SU-DHL-6 (cell line): ENCODE measurements around the gene CRISPLD2.

ENCODE experiments used
- H2AFZ ChIP-seq: fragments of 200-600 bp; sonication (generic); 2 replicates; pipeline ENCODE4 v1.6.1; 2014; ENCODE audit warnings: low read depth, mild to moderate bottlenecking, moderate library complexity, mixed read lengths, antibody characterized with exemption, low read length; ENCODE audit not compliant: severe bottlenecking
- H3F3A ChIP-seq: fragments of 200-600 bp; shearing (Covaris generic); 2 replicates; pipeline ENCODE4 v1.6.0; 2016; ENCODE audit warnings: antibody characterized with exemption, mild to moderate bottlenecking; ENCODE audit not compliant: insufficient read depth
- H3K27ac ChIP-seq: fragments of 200-600 bp; sonication (generic); 2 replicates; pipeline ENCODE4 v1.5.1; 2016; ENCODE audit warnings: low read depth, mild to moderate bottlenecking, low read length, moderate library complexity, mixed read lengths
- H3K27me3 ChIP-seq: fragments of 200-600 bp; sonication (generic), shearing (Covaris generic); 2 replicates; pipeline ENCODE4 v1.6.0; 2014; ENCODE audit warnings: mild to moderate bottlenecking, low read length
- H3K36me3 ChIP-seq: fragments of 200-600 bp; sonication (generic); 2 replicates; pipeline ENCODE4 v1.6.1; 2014; ENCODE audit warnings: mild to moderate bottlenecking, low read length, mixed read lengths
- H3K4me2 ChIP-seq: fragments of 300-600, 200-600 bp; shearing (Covaris generic), sonication (generic); 2 replicates; pipeline ENCODE4 v1.6.0; 2014; ENCODE audit warnings: low read length, low read depth, mild to moderate bottlenecking; ENCODE audit not compliant: poor library complexity, severe bottlenecking
- H3K4me3 ChIP-seq: fragments of 200-600 bp; sonication (generic); 2 replicates; pipeline ENCODE4 v1.5.1; 2014; ENCODE audit warnings: antibody characterized with exemption, low read length, mild to moderate bottlenecking, mixed read lengths; ENCODE audit not compliant: insufficient read depth, poor library complexity, severe bottlenecking
- H3K79me2 ChIP-seq: fragments of 200-600 bp; sonication (generic); 2 replicates; pipeline ENCODE4 v1.6.1; 2014; ENCODE audit warnings: mild to moderate bottlenecking, low read length, moderate library complexity; ENCODE audit not compliant: insufficient read depth
- H3K9ac ChIP-seq: fragments of 200-600 bp; sonication (generic); 2 replicates; pipeline ENCODE4 v1.7.0; 2014; ENCODE audit warnings: mild to moderate bottlenecking, low read length
- H3K9me2 ChIP-seq: fragments of 200-600 bp; sonication (generic); replicated peaks from 2 replicates; pipeline ENCODE4 v1.6.1; 2014; ENCODE audit warnings: low read length; ENCODE audit not compliant: insufficient read depth
- H3K9me3 ChIP-seq: fragments of 200-600 bp; sonication (generic); 2 replicates; pipeline ENCODE4 v1.6.1; 2014; ENCODE audit warnings: low read length, mixed read lengths; ENCODE audit not compliant: insufficient read depth
- H4K20me1 ChIP-seq: fragments of 200-600 bp; sonication (generic); 2 replicates; pipeline ENCODE4 v1.6.1; 2014; ENCODE audit warnings: low read depth, mild to moderate bottlenecking, antibody characterized with exemption, low read length, moderate library complexity, mixed read lengths
- EZH2phosphoT487 ChIP-seq: fragments of 200-600 bp; sonication (generic), shearing (Covaris generic); conservative IDR thresholded peaks from 2 replicates; pipeline ENCODE4 v1.6.1; 2018; ENCODE audit warnings: mild to moderate bottlenecking, antibody characterized with exemption, low read length, moderate library complexity, mixed read lengths
- TF ChIP-seq, protein P1 (sequence below): fragments of 200-600 bp; sonication (generic); IDR thresholded peaks from one replicate; pipeline ENCODE4 v1.5.1; 2017; ENCODE audit warnings: antibody characterized with exemption, mild to moderate bottlenecking, low read length, moderate library complexity; ENCODE audit not compliant: insufficient read depth, poor library complexity, severe bottlenecking

The CRISPLD2 gene, protein sequence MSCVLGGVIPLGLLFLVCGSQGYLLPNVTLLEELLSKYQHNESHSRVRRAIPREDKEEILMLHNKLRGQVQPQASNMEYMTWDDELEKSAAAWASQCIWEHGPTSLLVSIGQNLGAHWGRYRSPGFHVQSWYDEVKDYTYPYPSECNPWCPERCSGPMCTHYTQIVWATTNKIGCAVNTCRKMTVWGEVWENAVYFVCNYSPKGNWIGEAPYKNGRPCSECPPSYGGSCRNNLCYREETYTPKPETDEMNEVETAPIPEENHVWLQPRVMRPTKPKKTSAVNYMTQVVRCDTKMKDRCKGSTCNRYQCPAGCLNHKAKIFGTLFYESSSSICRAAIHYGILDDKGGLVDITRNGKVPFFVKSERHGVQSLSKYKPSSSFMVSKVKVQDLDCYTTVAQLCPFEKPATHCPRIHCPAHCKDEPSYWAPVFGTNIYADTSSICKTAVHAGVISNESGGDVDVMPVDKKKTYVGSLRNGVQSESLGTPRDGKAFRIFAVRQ

DNA sequence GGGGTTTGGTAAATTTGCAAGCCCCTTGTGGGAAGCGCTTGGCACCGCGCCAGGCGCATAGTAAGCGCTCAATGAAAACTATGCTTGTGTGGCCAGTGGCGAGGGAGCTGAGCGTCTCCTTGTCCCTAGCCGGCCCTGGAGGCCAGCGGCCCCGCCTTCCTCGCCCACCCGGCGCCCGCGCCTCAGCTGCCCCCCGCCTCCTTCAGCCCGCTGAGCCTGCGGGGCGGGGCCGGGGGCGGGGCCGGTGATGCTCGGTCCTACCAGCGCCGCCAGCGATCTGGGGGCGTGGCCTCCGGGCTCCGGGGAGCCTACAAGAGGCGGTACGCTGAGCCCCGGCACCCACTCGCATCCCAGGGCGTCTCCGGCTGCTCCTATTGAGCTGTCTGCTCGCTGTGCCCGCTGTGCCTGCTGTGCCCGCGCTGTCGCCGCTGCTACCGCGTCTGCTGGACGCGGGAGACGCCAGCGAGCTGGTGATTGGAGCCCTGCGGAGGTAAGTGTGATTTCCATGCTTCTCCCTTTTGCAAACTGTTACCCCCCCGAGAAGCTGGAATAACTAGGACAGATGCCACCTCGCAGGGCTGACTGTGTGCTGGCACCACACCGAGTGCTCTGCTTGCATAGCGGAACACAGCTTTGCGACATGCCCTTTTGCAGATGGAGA lies at the start of gene CRISPLD2:
CRISPLD2 (plus strand) TSS at position 342 of the 661 bp plus-strand sequence. CDS start 18,511 bp downstream, outside the sequence.
- Histone ChIP-seq H3K4me2 (no peak within 1 kb of the TSS), H3K36me3 (no peaks in the 10 kb centered on the region), H3K9ac (no peak within 1 kb of the TSS), H3K27me3 (no peaks in the 10 kb centered on the region), H3K79me2 (no peaks in the 10 kb centered on the region), H4K20me1 (no peaks in the 10 kb centered on the region), H3K9me2 (no peaks in the 10 kb centered on the region), H2AFZ (no peak within 1 kb of the TSS), H3F3A (no peaks in the 10 kb centered on the region), H3K9me3 (no peaks in the 10 kb centered on the region), H3K4me3 (no peak within 1 kb of the TSS), H3K27ac (no peak within 1 kb of the TSS)
- TF ChIP-seq, protein P1, sequence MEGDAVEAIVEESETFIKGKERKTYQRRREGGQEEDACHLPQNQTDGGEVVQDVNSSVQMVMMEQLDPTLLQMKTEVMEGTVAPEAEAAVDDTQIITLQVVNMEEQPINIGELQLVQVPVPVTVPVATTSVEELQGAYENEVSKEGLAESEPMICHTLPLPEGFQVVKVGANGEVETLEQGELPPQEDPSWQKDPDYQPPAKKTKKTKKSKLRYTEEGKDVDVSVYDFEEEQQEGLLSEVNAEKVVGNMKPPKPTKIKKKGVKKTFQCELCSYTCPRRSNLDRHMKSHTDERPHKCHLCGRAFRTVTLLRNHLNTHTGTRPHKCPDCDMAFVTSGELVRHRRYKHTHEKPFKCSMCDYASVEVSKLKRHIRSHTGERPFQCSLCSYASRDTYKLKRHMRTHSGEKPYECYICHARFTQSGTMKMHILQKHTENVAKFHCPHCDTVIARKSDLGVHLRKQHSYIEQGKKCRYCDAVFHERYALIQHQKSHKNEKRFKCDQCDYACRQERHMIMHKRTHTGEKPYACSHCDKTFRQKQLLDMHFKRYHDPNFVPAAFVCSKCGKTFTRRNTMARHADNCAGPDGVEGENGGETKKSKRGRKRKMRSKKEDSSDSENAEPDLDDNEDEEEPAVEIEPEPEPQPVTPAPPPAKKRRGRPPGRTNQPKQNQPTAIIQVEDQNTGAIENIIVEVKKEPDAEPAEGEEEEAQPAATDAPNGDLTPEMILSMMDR = no peak
- no peak for TF ChIP-seq EZH2phosphoT487

DNA sequence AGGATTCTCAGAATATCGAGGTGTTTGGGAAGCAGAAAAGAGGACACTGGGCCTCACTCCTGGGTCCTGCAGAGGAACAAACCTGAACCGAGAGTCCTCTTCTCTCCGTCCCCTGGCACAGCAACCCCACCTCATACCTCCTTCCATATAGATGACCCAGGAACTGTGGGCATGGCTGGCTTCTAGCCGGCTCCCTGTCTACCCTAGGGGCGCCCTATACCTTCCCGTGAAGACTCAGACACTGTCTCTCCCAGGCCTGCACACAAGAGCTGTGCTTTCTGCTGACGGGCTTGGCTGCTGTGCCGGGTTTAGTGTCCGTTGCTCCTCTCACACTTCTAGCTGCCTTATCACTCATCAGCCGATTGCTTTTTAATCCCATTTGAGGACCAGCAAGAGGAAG lies 46.5 kb upstream of the CRISPLD2 start:
- Histone ChIP-seq H3K9me3 (no peaks in the 10 kb centered on the region), H3K9me2 (no peaks in the 10 kb centered on the region), H3K36me3 (peaks cover 14% of the 10 kb centered on the region; the same call in 1 of the 2 replicates), H4K20me1 (no peaks in the 10 kb centered on the region), H3K4me3 (no peak overlapping the region), H3K27me3 (no peaks in the 10 kb centered on the region), H3K27ac (no peak overlapping the region), H3K79me2 (peaks cover 3% of the 10 kb centered on the region; the same call in 1 of the 2 replicates), H2AFZ (no peak overlapping the region), H3F3A (no peaks in the 10 kb centered on the region), H3K4me2 (no peak overlapping the region), H3K9ac (no peak overlapping the region)
- TF ChIP-seq EZH2phosphoT487 = no peak
- TF ChIP-seq, protein P1 = no peak

DNA sequence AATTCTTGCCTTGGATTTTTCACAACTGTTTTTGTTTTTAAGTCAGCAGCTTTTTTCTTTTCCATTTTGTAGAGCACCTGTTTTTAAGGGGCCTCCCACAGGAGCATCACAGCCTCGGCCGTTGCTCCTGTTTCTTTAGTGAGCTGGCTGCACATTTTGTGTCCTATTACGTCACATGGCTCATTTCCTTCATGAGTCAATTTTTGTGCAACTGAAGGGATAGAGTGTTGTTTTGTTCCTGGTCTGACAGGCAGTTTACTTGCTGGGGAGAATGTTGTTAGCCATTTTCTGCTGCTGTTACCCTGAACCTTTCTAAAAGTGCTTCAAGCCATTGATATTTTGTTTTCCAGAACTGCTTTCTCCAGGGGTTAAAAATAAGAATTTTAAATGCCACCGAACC lies 45.0 kb upstream of the CRISPLD2 start:
- Histone ChIP-seq H3K27ac (no peak overlapping the region), H3K79me2 (peaks cover 3% of the 10 kb centered on the region; the same call in 1 of the 2 replicates), H3F3A (no peaks in the 10 kb centered on the region), H3K4me3 (no peak overlapping the region), H4K20me1 (no peaks in the 10 kb centered on the region), H3K36me3 (peaks cover 20% of the 10 kb centered on the region; the same call in 1 of the 2 replicates), H3K27me3 (no peaks in the 10 kb centered on the region), H3K9me3 (no peaks in the 10 kb centered on the region), H3K9me2 (no peaks in the 10 kb centered on the region), H3K4me2 (no peak overlapping the region), H3K9ac (no peak overlapping the region), H2AFZ (no peak overlapping the region)
- TF ChIP-seq, protein P1 = no peak
- no peak for TF ChIP-seq EZH2phosphoT487
